ENCODE data around the gene RAD51D. TPM values are rescaled to one million over a fixed set of nuclear protein-coding genes. Genes with fewer than 3 reads are reported as not detected.

The RAD51D gene
- total and polyA plus RNA-seq, 2 donors from 2014 or later = 7.8 to 13.8 TPM

DNA sequence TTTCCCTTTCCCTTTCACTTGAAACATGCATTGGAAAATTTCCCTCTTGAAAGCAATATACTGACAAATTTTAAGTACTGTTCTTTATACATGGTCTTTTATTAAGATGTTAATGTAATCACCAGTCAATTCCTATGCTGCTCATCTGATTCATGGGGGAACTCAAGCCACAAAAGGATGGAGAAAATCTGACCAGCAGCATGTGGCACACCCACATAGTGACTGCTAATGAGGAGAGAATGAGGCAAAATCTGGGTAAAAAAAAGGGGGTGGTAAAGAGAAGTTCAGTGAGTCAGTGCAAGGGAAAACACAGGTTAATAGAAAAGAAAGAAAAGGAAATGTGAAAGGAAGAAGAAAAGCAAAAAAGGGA lies 67.4 kb downstream of the RAD51D start:
- no peak for FAIRE-seq
- H3K9ac ChIP-seq (ENCODE audit: low read length in 3 of 3) = no peak overlapping the region
- H3K4me1 ChIP-seq (ENCODE audit: control insufficient read depth in 2 of 3, insufficient read depth in 2 of 3, low read depth in 1 of 3, low read length in 3 of 3) = peaks cover 0 to 24% (median 8%) of the 10 kb centered on the region in 3 donors
- TF ChIP-seq, protein P1, sequence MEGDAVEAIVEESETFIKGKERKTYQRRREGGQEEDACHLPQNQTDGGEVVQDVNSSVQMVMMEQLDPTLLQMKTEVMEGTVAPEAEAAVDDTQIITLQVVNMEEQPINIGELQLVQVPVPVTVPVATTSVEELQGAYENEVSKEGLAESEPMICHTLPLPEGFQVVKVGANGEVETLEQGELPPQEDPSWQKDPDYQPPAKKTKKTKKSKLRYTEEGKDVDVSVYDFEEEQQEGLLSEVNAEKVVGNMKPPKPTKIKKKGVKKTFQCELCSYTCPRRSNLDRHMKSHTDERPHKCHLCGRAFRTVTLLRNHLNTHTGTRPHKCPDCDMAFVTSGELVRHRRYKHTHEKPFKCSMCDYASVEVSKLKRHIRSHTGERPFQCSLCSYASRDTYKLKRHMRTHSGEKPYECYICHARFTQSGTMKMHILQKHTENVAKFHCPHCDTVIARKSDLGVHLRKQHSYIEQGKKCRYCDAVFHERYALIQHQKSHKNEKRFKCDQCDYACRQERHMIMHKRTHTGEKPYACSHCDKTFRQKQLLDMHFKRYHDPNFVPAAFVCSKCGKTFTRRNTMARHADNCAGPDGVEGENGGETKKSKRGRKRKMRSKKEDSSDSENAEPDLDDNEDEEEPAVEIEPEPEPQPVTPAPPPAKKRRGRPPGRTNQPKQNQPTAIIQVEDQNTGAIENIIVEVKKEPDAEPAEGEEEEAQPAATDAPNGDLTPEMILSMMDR (IDR thresholded peaks at IDR 0.05; ENCODE audit: borderline replicate concordance, extremely low read depth, insufficient read depth) = no peak
- no peaks in the 10 kb centered on the region for H3K9me3 ChIP-seq (ENCODE audit: control insufficient read depth in 2 of 3, insufficient read depth in 1 of 3, low read length in 3 of 3)
- peak overlapping the region in 1 of 2 donors; percentile 11 for H3K27ac ChIP-seq (ENCODE audit: low read depth in 2 of 2, low read length in 2 of 2)
- H3K36me3 ChIP-seq (ENCODE audit: control insufficient read depth in 2 of 3, insufficient read depth in 3 of 3, low read length in 3 of 3) = no peaks in the 10 kb centered on the region
- intact Hi-C loops (cut with DNase I) = no loop called here
- no peak for DNase-seq
- H3K27me3 ChIP-seq (ENCODE audit: control insufficient read depth, insufficient read depth, low read length) = no peaks in the 10 kb centered on the region
- no peak overlapping the region for H3K4me3 ChIP-seq (ENCODE audit: low read length in 3 of 3)

DNA sequence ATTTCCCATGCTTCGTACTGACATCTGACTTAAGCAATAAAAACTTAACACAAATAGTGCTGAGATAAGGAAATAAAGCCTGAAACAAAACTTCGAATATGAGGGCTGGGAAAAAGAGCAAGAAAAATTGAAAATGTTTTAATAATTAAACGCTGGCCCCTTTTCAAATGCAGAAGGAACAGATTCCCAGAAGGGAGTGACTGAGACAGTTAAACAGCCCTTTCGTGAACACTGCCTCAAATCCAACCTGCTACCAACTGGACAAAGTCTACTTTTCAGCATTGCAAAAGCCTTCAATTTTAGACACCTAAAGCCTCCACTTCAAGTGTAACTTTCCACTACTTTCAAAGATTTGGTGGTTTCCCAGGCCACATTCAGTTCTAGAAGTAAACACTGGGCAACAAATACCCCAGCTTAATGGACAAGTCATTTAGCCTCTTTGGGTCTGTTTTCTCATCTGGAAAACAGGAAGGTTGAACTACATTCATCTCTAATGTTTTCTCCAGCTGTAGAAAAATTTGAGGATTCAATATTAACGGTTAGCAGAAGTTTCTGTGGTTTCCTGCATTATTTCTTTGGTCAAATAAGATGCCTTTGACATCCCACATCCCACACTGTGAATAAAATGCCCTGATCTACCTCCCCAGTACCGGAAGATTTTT lies 68.0 kb downstream of the RAD51D start:
- intact Hi-C loops (cut with DNase I) = no loop called here
- Histone ChIP-seq H3K9me3 (ENCODE audit: control insufficient read depth in 2 of 3, insufficient read depth in 1 of 3, low read length in 3 of 3) (no peaks in the 10 kb centered on the region), H3K27me3 (ENCODE audit: control insufficient read depth, insufficient read depth, low read length) (no peaks in the 10 kb centered on the region), H3K27ac (ENCODE audit: low read depth in 2 of 2, low read length in 2 of 2) (peak overlapping the region; percentile 11 to 48), H3K4me1 (ENCODE audit: control insufficient read depth in 2 of 3, insufficient read depth in 2 of 3, low read depth in 1 of 3, low read length in 3 of 3) (peaks cover 0 to 24% (median 8%) of the 10 kb centered on the region in 3 donors), H3K9ac (ENCODE audit: low read length in 3 of 3) (no peak overlapping the region), H3K36me3 (ENCODE audit: control insufficient read depth in 2 of 3, insufficient read depth in 3 of 3, low read length in 3 of 3) (no peaks in the 10 kb centered on the region), H3K4me3 (ENCODE audit: low read length in 3 of 3) (peak overlapping the region in 2 of 3 donors; percentile 13 to 28)
- FAIRE-seq (no peak), DNase-seq (no peak)
- TF ChIP-seq, protein P1 (IDR thresholded peaks at IDR 0.05; ENCODE audit: borderline replicate concordance, extremely low read depth, insufficient read depth) = no peak

DNA sequence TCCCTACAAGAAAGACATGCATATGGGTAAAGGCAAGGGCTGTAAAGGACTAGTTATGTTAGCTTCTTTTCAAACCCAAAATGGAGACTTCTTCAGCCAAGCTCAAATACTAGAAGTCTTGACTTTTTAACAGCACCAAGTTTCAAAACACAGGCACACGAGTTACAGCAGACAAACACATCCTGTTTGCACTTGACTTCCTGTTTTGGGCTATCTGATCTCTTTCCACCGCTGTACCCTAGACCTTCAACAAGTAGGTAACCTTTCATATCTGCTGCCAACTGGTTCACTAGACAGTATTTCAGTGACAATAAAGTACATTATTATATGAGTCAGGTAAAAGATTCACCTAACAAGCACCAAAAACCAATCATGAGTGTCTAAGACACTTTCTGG lies 68.5 kb downstream of the RAD51D start:
- no peaks in the 10 kb centered on the region for H3K36me3 ChIP-seq (ENCODE audit: control insufficient read depth in 2 of 3, insufficient read depth in 3 of 3, low read length in 3 of 3)
- H3K4me3 ChIP-seq (ENCODE audit: low read length in 3 of 3) = peak overlapping the region in 2 of 3 donors; percentile 13 to 28
- no peaks in the 10 kb centered on the region for H3K9me3 ChIP-seq (ENCODE audit: control insufficient read depth in 2 of 3, insufficient read depth in 1 of 3, low read length in 3 of 3)
- H3K4me1 ChIP-seq (ENCODE audit: control insufficient read depth in 2 of 3, insufficient read depth in 2 of 3, low read depth in 1 of 3, low read length in 3 of 3) = peaks cover 0 to 24% (median 8%) of the 10 kb centered on the region in 3 donors
- H3K9ac ChIP-seq (ENCODE audit: low read length in 3 of 3) = no peak overlapping the region
- FAIRE-seq = no peak
- no peak for DNase-seq
- H3K27me3 ChIP-seq (ENCODE audit: control insufficient read depth, insufficient read depth, low read length) = no peaks in the 10 kb centered on the region
- H3K27ac ChIP-seq (ENCODE audit: low read depth in 2 of 2, low read length in 2 of 2) = peak overlapping the region; percentile 11 to 48
- intact Hi-C loops (cut with DNase I) = no loop called here
- TF ChIP-seq, protein P1 (IDR thresholded peaks at IDR 0.05; ENCODE audit: borderline replicate concordance, extremely low read depth, insufficient read depth) = no peak

All from kidney (tissue), 14 donors.